Panc1 (cell line): ENCODE results near the gene FBXO15. TPM values are rescaled to one million over a fixed set of nuclear protein-coding genes. Genes with fewer than 3 reads are reported as not detected.

Experiments
- ATAC-seq: fragments of 200-7000 bp; cut with Tn5 transposase; 2 replicates; pipeline ENCODE4 v1.9.1; 2020; ENCODE audit warnings: mild to moderate bottlenecking, moderate library complexity
- BruUV-seq: library from RNA; stranded (reverse); fragments of 400-500 nt; replicated peaks from 2 replicates; lab custom pipeline; 2021; lab: Mats Ljungman, UMichigan
- CTCF ChIA-PET: fragments of 300-600 bp; sonication (Branson Sonifier 250); formaldehyde crosslinking; loops from one replicate; lab custom pipeline; 2022; ENCODE audit warnings: antibody characterized with exemption; lab: Charles Lee
- POLR2A ChIA-PET: fragments of 300-600 bp; sonication (Branson Sonifier 250); formaldehyde crosslinking; loops from one replicate; lab custom pipeline; 2022; ENCODE audit warnings: antibody characterized with exemption; lab: Charles Lee
- DNase-seq: peaks from one replicate; pipeline ENCODE4 v3.0.0-alpha.2; 2010; ENCODE audit warnings: low read depth, low spot score
- H3K27ac ChIP-seq: 2 replicates; pipeline ENCODE4 v1.5.1; 2011; ENCODE audit warnings: mild to moderate bottlenecking, low read length, inconsistent platforms
- H3K27me3 ChIP-seq: fragments of 200-500 bp; sonication (Bioruptor generic); 2 replicates; pipeline ENCODE4 v1.6.0; 2014; ENCODE audit warnings: low read length, inconsistent platforms; ENCODE audit not compliant: control insufficient read depth, insufficient read depth
- H3K36me3 ChIP-seq: fragments of 200-500 bp; sonication (Bioruptor generic); 2 replicates; pipeline ENCODE4 v1.5.1; 2014; ENCODE audit warnings: inconsistent platforms, mild to moderate bottlenecking, low read length, moderate library complexity; ENCODE audit not compliant: control insufficient read depth, insufficient read depth
- H3K4me1 ChIP-seq: 2 replicates; pipeline ENCODE4 v1.5.1; 2011; ENCODE audit warnings: inconsistent platforms, mild to moderate bottlenecking, low read length, moderate library complexity; ENCODE audit not compliant: control insufficient read depth, insufficient read depth
- H3K4me3 ChIP-seq, 2 experiments: 2 replicates each; pipeline ENCODE4 v1.5.1; 2011 to 2012; ENCODE audit warnings: low read depth in 2 of 2, low read length in 2 of 2, mild to moderate bottlenecking in 2 of 2, inconsistent platforms in 1 of 2, moderate library complexity in 1 of 2
- H3K9me3 ChIP-seq: fragments of 200-500 bp; sonication (Bioruptor generic); 2 replicates; pipeline ENCODE4 v1.5.1; 2014; ENCODE audit warnings: low read depth, mild to moderate bottlenecking, inconsistent platforms, low read length, moderate library complexity; ENCODE audit not compliant: control insufficient read depth, insufficient read depth
- CTCF ChIP-seq: fragments of 450-650 bp; IDR thresholded peaks from 2 replicates; pipeline ENCODE4 v1.5.1; 2017; ENCODE audit warnings: mild to moderate bottlenecking
- POLR2AphosphoS5 ChIP-seq: IDR thresholded peaks from 2 replicates; pipeline ENCODE4 v1.6.1; 2012; ENCODE audit warnings: mild to moderate bottlenecking, low read depth, low read length, moderate library complexity
- SIN3A ChIP-seq: IDR thresholded peaks from 2 replicates; pipeline ENCODE4 v1.6.1; 2012; ENCODE audit warnings: low read depth, mild to moderate bottlenecking, low read length, moderate library complexity, borderline replicate concordance; ENCODE audit not compliant: insufficient read depth
- TCF7L2 ChIP-seq: IDR thresholded peaks from 2 replicates; pipeline ENCODE4 v1.6.1; 2011; ENCODE audit warnings: mild to moderate bottlenecking, low read depth, low read length, inconsistent platforms
- in situ Hi-C: cut with HindIII; loops from 2 replicates; pipeline ENCODE4 v1.10.0; 2016; ENCODE audit warnings: low sequenced_read_pairs, low pct_unique_long_range_greater_than_20kb
- intact Hi-C: fragments of 100-400 bp; cut with micrococcal nuclease; formaldehyde crosslinking; loops from one replicate; pipeline ENCODE4 v1.10.0; 2022; ENCODE audit not compliant: unreplicated experiment
- total RNA-seq: library from RNA; stranded (reverse); gene quantifications from one replicate; pipeline ENCODE4 v1.2.1, GENCODE V29; 2021; ENCODE audit not compliant: unreplicated experiment
- TF ChIP-seq, protein P1 (sequence below), 2 experiments: IDR thresholded peaks; 2 replicates each; pipeline ENCODE4 v1.6.1; 2011 to 2012; ENCODE audit warnings: low read depth in 2 of 2, control low read depth in 1 of 2, low read length in 1 of 2, mild to moderate bottlenecking in 1 of 2, moderate library complexity in 1 of 2; ENCODE audit not compliant: insufficient read depth in 1 of 2

Gene FBXO15
- total RNA-seq, 1 experiment from 2014 or later, result 1.9 TPM

- H3K36me3 ChIP-seq, result no peaks in the 10 kb centered on the region
- no peaks in the 10 kb centered on the region for H3K9me3 ChIP-seq
- intact Hi-C loops (no loop called here), in situ Hi-C loops (no loop called here)
- DNase-seq (no peak), ATAC-seq (no peak)
- peaks cover 12% of the 10 kb centered on the region for H3K27me3 ChIP-seq
- no peak for TF ChIP-seq CTCF
- TF ChIP-seq SIN3A, result no peak
- TF ChIP-seq POLR2AphosphoS5, result no peak
- TF ChIP-seq, protein P1, sequence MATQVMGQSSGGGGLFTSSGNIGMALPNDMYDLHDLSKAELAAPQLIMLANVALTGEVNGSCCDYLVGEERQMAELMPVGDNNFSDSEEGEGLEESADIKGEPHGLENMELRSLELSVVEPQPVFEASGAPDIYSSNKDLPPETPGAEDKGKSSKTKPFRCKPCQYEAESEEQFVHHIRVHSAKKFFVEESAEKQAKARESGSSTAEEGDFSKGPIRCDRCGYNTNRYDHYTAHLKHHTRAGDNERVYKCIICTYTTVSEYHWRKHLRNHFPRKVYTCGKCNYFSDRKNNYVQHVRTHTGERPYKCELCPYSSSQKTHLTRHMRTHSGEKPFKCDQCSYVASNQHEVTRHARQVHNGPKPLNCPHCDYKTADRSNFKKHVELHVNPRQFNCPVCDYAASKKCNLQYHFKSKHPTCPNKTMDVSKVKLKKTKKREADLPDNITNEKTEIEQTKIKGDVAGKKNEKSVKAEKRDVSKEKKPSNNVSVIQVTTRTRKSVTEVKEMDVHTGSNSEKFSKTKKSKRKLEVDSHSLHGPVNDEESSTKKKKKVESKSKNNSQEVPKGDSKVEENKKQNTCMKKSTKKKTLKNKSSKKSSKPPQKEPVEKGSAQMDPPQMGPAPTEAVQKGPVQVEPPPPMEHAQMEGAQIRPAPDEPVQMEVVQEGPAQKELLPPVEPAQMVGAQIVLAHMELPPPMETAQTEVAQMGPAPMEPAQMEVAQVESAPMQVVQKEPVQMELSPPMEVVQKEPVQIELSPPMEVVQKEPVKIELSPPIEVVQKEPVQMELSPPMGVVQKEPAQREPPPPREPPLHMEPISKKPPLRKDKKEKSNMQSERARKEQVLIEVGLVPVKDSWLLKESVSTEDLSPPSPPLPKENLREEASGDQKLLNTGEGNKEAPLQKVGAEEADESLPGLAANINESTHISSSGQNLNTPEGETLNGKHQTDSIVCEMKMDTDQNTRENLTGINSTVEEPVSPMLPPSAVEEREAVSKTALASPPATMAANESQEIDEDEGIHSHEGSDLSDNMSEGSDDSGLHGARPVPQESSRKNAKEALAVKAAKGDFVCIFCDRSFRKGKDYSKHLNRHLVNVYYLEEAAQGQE (IDR thresholded peaks at IDR 0.05; ENCODE audit: insufficient read depth in 1 of 2, low read depth in 2 of 2, low read length in 1 of 2), result no peak
- TF ChIP-seq TCF7L2, result no peak
- no TSS peak for BruUV-seq
- no peak overlapping the region for H3K27ac ChIP-seq
- ChIA-PET CTCF (no interaction called here), POLR2A (no interaction called here)
- H3K4me1 ChIP-seq, result no peaks in the 10 kb centered on the region
- no peak overlapping the region for H3K4me3 ChIP-seq
These were observed 96.8 kb downstream of the FBXO15 start for GRCh38 chr18:74050807-74051206.

GRCh38 chr18:74040459-74041332 is 106.9 kb downstream of the FBXO15 start:
- peak; percentile 94 for TF ChIP-seq CTCF
- TF ChIP-seq, protein P1 (IDR thresholded peaks at IDR 0.05; ENCODE audit: insufficient read depth in 1 of 2, low read depth in 2 of 2, low read length in 1 of 2), result no peak
- peak; percentile 95 for ATAC-seq
- intact Hi-C loops (loop anchor here (2.0 to 5.0 kb wide), 2 partner anchors 77 to 302 kb away; no protein-coding TSS in a partner anchor), in situ Hi-C loops (no loop called here)
- Histone ChIP-seq H3K9me3 (no peaks in the 10 kb centered on the region), H3K4me1 (no peaks in the 10 kb centered on the region), H3K36me3 (no peaks in the 10 kb centered on the region), H3K27me3 (no peaks in the 10 kb centered on the region), H3K27ac (no peak overlapping the region), H3K4me3 (no peak overlapping the region)
- ChIA-PET POLR2A (no interaction called here), CTCF (interaction anchor here (1.5 kb wide), 1 partner anchor 302 kb away, joined by 4 read pairs; no protein-coding TSS in a partner anchor)
- no TSS peak for BruUV-seq
- DNase-seq, result no peak
